Loucy (cell line): Measurements from ENCODE around the gene NDUFAF8.

Experiments used
- CTCF ChIP-seq: fragments of 200-600 bp; sonication (generic); conservative IDR thresholded peaks from 2 replicates; pipeline ENCODE4 v1.5.1; 2014; ENCODE audit warnings: mild to moderate bottlenecking, antibody characterized with exemption, low read length
- EZH2phosphoT487 ChIP-seq: fragments of 200-600 bp; IDR thresholded peaks from 2 replicates; pipeline ENCODE4 v1.6.1; 2018; ENCODE audit warnings: antibody characterized with exemption, mild to moderate bottlenecking, moderate library complexity, borderline replicate concordance

DNA sequence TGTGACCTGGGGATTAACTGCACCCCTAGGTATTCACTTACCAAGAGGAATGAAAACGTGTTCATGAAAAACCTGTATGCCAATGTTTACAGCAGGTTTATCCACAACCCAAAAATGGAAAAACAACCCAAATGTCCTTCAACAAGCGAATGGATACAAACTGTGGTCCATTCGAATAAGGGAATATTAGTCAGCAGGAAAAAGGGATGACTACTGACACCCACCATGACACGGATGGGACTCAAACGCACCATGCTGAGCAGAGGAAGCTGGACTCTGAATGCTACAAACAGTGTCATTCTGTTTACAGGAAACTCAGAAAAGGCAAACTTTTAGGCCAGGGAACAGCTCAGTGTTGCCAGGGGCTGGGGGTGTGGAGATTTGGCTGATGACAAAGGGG, 51.1 kb downstream of the NDUFAF8 start:
- TF ChIP-seq CTCF (no peak), EZH2phosphoT487 (no peak)
